Left cardiac atrium (tissue), 4 donors: ENCODE measurements around the gene PGPEP1. TPM values are rescaled to one million over a fixed set of nuclear protein-coding genes. Genes with fewer than 3 reads are reported as not detected.
"Not testable (repeated sequence)": the region's sequence is repeated elsewhere in the genome, so short reads cannot be mapped to it uniquely, and the experiment has no call there.

Experiments
- ATAC-seq, 2 donors: fragments of 200-7000 bp; cut with Tn5 transposase; one replicate each; pipeline ENCODE4 v1.9.1; 2020; ENCODE audit warnings: mild to moderate bottlenecking in 2 of 2, moderate library complexity in 2 of 2
- DNase-seq: peaks from one replicate; pipeline ENCODE4 v3.0.0-alpha.2; 2020
- intact Hi-C, 2 donors: fragments of 100-400 bp; cut with DNase I; formaldehyde crosslinking; loops; one replicate each; pipeline versions ENCODE4 v1.14.1 to v1.15.1; 2022 to 2023
- total RNA-seq, 2 donors: library from RNA; stranded (reverse); fragmentation: NEBNext Ultra II Directional; extraction: Animal tissue kit (Norgen Biotek cat#: 25700); gene quantifications; one replicate each; pipeline ENCODE4 v1.2.1, GENCODE V29; 2021
- donor health status: DM: no; HTN: yes; CAD: no.
- donor health status: DM: no; HTN: yes; CAD: no; lungs with severe emphysema.
- donor health status: DM: yes; HTN: yes; CAD: no.
- donor health status: Dilated cardiomyopathy.

The PGPEP1 gene
- total RNA-seq, 2 donors from 2014 or later: 27.5 to 34.7 TPM

- ATAC-seq (no peak), DNase-seq (no peak)
- intact Hi-C loops: loop anchor here in 1 of 2 donors (5.0 kb wide), 1 partner anchor 42 kb away; no protein-coding TSS in a partner anchor
Observed at GRCh38 chr19:18350490-18350889, 10.1 kb downstream of the PGPEP1 start.

GRCh38 chr19:18351544-18351943, 11.1 kb downstream of the PGPEP1 start:
- intact Hi-C loops: loop anchor here in 1 of 2 donors (5.0 kb wide), 1 partner anchor 41 kb away; no protein-coding TSS in a partner anchor
- no peak for DNase-seq
- ATAC-seq: no peak

- ATAC-seq: no peak
- no peak for DNase-seq
- intact Hi-C loops: loop anchor here in 1 of 2 donors (5.0 kb wide), 1 partner anchor 39 kb away; no protein-coding TSS in a partner anchor
Observed at GRCh38 chr19:18353378-18354005, 13.1 kb downstream of the PGPEP1 start.

- intact Hi-C loops: loop anchor here in 1 of 2 donors (5.0 kb wide), 1 partner anchor 38 kb away; no protein-coding TSS in a partner anchor
Observed at GRCh38 chr19:18354743-18355142, 14.3 kb downstream of the PGPEP1 start.

GRCh38 chr19:18357041-18357440, 16.6 kb downstream of the PGPEP1 start:
- ATAC-seq (no peak), DNase-seq (no peak)
- intact Hi-C loops: no loop called here

More at GRCh38 chr19:18354743-18355142, 14.3 kb downstream of the PGPEP1 start:
- not testable (repeated sequence) for ATAC-seq, DNase-seq

- no peak for DNase-seq
- no peak for ATAC-seq
- intact Hi-C loops: no loop called here
Observed at GRCh38 chr19:18361646-18362045, 21.2 kb downstream of the PGPEP1 start.

GRCh38 chr19:18362934-18363542, 22.6 kb downstream of the PGPEP1 start:
- DNase-seq: no peak
- intact Hi-C loops: no loop called here
- ATAC-seq: no peak

- ATAC-seq: no peak
- intact Hi-C loops: no loop called here
- no peak for DNase-seq
Observed at GRCh38 chr19:18363787-18364186, 23.4 kb downstream of the PGPEP1 start.

- DNase-seq, intact Hi-C loops: not testable (repeated sequence)
- ATAC-seq: peak in 1 of 2 donors; percentile 10
Observed at GRCh38 chr19:18364277-18364825, 24.0 kb downstream of the PGPEP1 start.

GRCh38 chr19:18364826-18365528, 24.6 kb downstream of the PGPEP1 start:
- ATAC-seq (peak; percentile 68 to 77), DNase-seq (peak; percentile 75)
- intact Hi-C loops: no loop called here

- ATAC-seq (no peak), DNase-seq (no peak)
- intact Hi-C loops: no loop called here
Observed at GRCh38 chr19:18366021-18366435, 25.6 kb downstream of the PGPEP1 start.

GRCh38 chr19:18368504-18369222, 28.3 kb downstream of the PGPEP1 start:
- ATAC-seq (no peak), DNase-seq (no peak)
- intact Hi-C loops: no loop called here

- DNase-seq (no peak), ATAC-seq (no peak)
- intact Hi-C loops: no loop called here
Observed at GRCh38 chr19:18373407-18373891, 33.1 kb downstream of the PGPEP1 start.

- DNase-seq: peak; percentile 94
- ATAC-seq: peak; percentile 97 to 98
- intact Hi-C loops: no loop called here
Observed at GRCh38 chr19:18373892-18374629, 33.7 kb downstream of the PGPEP1 start.

GRCh38 chr19:18377026-18377425, 36.6 kb downstream of the PGPEP1 start:
- intact Hi-C loops: no loop called here
- ATAC-seq (no peak), DNase-seq (no peak)

GRCh38 chr19:18379803-18380747, 39.7 kb downstream of the PGPEP1 start:
- intact Hi-C loops: no loop called here
- ATAC-seq (peak; percentile 83 to 89), DNase-seq (peak; percentile 87)

- intact Hi-C loops: no loop called here
- ATAC-seq (peak in 1 of 2 donors; percentile 5), DNase-seq (no peak)
Observed at GRCh38 chr19:18380843-18381242, 40.4 kb downstream of the PGPEP1 start.
